WTC11 (cell line): ENCODE results near the gene FOXO1. TPM values are rescaled to one million over a fixed set of nuclear protein-coding genes. Genes with fewer than 3 reads are reported as not detected.

Source experiments
- ATAC-seq: fragments of 200-7000 bp; cut with Tn5 transposase; 2 replicates; pipeline ENCODE4 v1.10.0; 2021; ENCODE audit warnings: mild to moderate bottlenecking, moderate library complexity
- CTCF ChIA-PET: fragments of 300-600 bp; sonication (Branson Sonifier 250); formaldehyde crosslinking; loops from one replicate; lab custom pipeline; 2021; ENCODE audit warnings: antibody characterized with exemption; lab: Charles Lee
- POLR2A ChIA-PET: fragments of 350-600 bp; sonication (Branson Sonifier 250); formaldehyde crosslinking; loops from one replicate; lab custom pipeline; 2021; ENCODE audit warnings: antibody characterized with exemption; lab: Charles Lee
- DNase-seq: peaks from one replicate; pipeline ENCODE4 v3.0.0; 2021; ENCODE audit warnings: low spot score
- H3K27ac Mint-ChIP-seq: 2 replicates; pipeline ENCODE4 v1.8.0; 2021; ENCODE audit warnings: mixed read lengths
- H3K27me3 Mint-ChIP-seq: 2 replicates; pipeline ENCODE4 v1.8.0; 2021; ENCODE audit warnings: low read depth, mild to moderate bottlenecking, moderate library complexity, mixed read lengths
- H3K36me3 Mint-ChIP-seq: 2 replicates; pipeline ENCODE4 v1.8.0; 2021; ENCODE audit warnings: mixed read lengths
- H3K4me1 Mint-ChIP-seq: 2 replicates; pipeline ENCODE4 v1.8.0; 2022; ENCODE audit warnings: mixed read lengths
- H3K4me3 Mint-ChIP-seq: 2 replicates; pipeline ENCODE4 v1.8.0; 2021; ENCODE audit warnings: mild to moderate bottlenecking, moderate library complexity, mixed read lengths
- H3K9me3 Mint-ChIP-seq: 2 replicates; pipeline ENCODE4 v1.8.0; 2021; ENCODE audit warnings: mixed read lengths
- AFF4 ChIP-seq: sonication (generic); formaldehyde crosslinking; IDR thresholded peaks from 2 replicates; pipeline ENCODE4 v1.8.1; 2023; ENCODE audit warnings: mild to moderate bottlenecking, missing genetic modification reagents, borderline replicate concordance
- E2F5 ChIP-seq: sonication (generic); formaldehyde crosslinking; IDR thresholded peaks from 2 replicates; pipeline ENCODE4 v1.8.1; 2022; ENCODE audit warnings: mild to moderate bottlenecking, moderate library complexity, missing genetic modification reagents
- FOXK1 ChIP-seq: sonication (generic); formaldehyde crosslinking; IDR thresholded peaks from 2 replicates; pipeline ENCODE4 v1.8.0; 2022; ENCODE audit warnings: mild to moderate bottlenecking, moderate library complexity, missing genetic modification reagents
- IRF2 ChIP-seq: sonication (generic); formaldehyde crosslinking; IDR thresholded peaks from 2 replicates; pipeline ENCODE4 v1.8.0; 2022; ENCODE audit warnings: low read depth, missing genetic modification reagents, borderline replicate concordance
- OVOL2 ChIP-seq: fragments of 250-450 bp; sonication (Bioruptor Pico); IDR thresholded peaks from 2 replicates; pipeline ENCODE4 v1.9.0; 2021; ENCODE audit warnings: mild to moderate bottlenecking, borderline replicate concordance
- PRRX2 ChIP-seq: fragments of 250-450 bp; sonication (Bioruptor Pico); IDR thresholded peaks from 2 replicates; pipeline ENCODE4 v1.8.0; 2021; ENCODE audit warnings: mild to moderate bottlenecking
- SMAD3 ChIP-seq: sonication (generic); formaldehyde crosslinking; IDR thresholded peaks from 2 replicates; pipeline ENCODE4 v1.8.0; 2022; ENCODE audit warnings: missing genetic modification reagents, mild to moderate bottlenecking, borderline replicate concordance
- SMAD4 ChIP-seq: sonication (generic); formaldehyde crosslinking; IDR thresholded peaks from 2 replicates; pipeline ENCODE4 v1.8.0; 2022; ENCODE audit warnings: mild to moderate bottlenecking, missing genetic modification reagents
- SOX15 ChIP-seq: fragments of 250-450 bp; sonication (Bioruptor Pico); IDR thresholded peaks from 2 replicates; pipeline ENCODE4 v1.9.0; 2021; ENCODE audit warnings: mild to moderate bottlenecking
- ZMAT4 ChIP-seq: fragments of 250-450 bp; sonication (Bioruptor Pico); IDR thresholded peaks from 2 replicates; pipeline ENCODE4 v1.9.0; 2021; ENCODE audit warnings: mild to moderate bottlenecking
- ZNF512 ChIP-seq: sonication (generic); formaldehyde crosslinking; IDR thresholded peaks from 2 replicates; pipeline ENCODE4 v1.8.1; 2022; ENCODE audit warnings: missing genetic modification reagents, borderline replicate concordance
- total RNA-seq: library from RNA; stranded (reverse); gene quantifications from 3 replicates; pipeline ENCODE4 v1.2.3, GENCODE V29; 2021
- TF ChIP-seq, protein P1 (sequence below): fragments of 250-450 bp; sonication (Bioruptor Pico); IDR thresholded peaks from 2 replicates; pipeline ENCODE4 v1.8.0; 2021; ENCODE audit warnings: mild to moderate bottlenecking
- TF ChIP-seq, protein P2 (sequence below): fragments of 250-450 bp; sonication (Bioruptor Pico); IDR thresholded peaks from 2 replicates; pipeline ENCODE4 v1.9.0; 2021; ENCODE audit warnings: mild to moderate bottlenecking, borderline replicate concordance
- TF ChIP-seq, protein P3 (sequence below): sonication (generic); formaldehyde crosslinking; IDR thresholded peaks from 2 replicates; pipeline ENCODE4 v1.8.0; 2023; ENCODE audit warnings: missing genetic modification reagents, mild to moderate bottlenecking, borderline replicate concordance
- TF ChIP-seq, protein P4 (sequence below): fragments of 250-450 bp; sonication (Bioruptor Pico); IDR thresholded peaks from 2 replicates; pipeline ENCODE4 v1.9.0; 2021; ENCODE audit warnings: mild to moderate bottlenecking

The FOXO1 gene
- total RNA-seq, 1 experiment from 2014 or later = 37.9 TPM

DNA sequence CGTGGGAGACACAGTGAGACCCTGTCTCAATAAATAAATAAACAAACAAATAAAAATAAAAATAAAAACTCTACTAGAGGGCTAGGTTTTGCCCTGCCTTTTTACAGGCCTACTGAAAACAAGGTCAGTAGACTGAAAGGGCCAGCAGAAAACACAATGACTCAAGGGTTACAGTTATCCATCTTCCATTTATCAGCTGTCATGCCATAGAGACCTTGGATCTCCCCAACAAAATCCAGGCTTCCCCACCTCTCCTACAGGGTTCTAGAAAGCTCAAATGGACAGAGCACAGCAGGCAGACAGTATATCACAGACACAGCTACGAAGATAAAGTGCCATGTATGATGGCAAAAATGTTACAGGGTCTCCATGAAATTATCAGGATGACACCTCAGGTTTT, 54.4 kb downstream of the FOXO1 start (continued):
- TF ChIP-seq AFF4 (CRISPR knock-in tag) (no peak), SOX15 (CRISPR knock-in tag) (no peak), OVOL2 (CRISPR knock-in tag) (no peak), E2F5 (CRISPR knock-in tag) (no peak)
- TF ChIP-seq, protein P1, sequence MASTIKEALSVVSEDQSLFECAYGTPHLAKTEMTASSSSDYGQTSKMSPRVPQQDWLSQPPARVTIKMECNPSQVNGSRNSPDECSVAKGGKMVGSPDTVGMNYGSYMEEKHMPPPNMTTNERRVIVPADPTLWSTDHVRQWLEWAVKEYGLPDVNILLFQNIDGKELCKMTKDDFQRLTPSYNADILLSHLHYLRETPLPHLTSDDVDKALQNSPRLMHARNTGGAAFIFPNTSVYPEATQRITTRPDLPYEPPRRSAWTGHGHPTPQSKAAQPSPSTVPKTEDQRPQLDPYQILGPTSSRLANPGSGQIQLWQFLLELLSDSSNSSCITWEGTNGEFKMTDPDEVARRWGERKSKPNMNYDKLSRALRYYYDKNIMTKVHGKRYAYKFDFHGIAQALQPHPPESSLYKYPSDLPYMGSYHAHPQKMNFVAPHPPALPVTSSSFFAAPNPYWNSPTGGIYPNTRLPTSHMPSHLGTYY (CRISPR knock-in tag) = no peak

GRCh38 chr13:40611635-40612034, 54.8 kb downstream of the FOXO1 start:
- peak; percentile 48 for ATAC-seq
- POLR2A ChIA-PET = interaction anchor here (0.6 kb wide), 1 partner anchor 84 kb away, joined by 3 read pairs; no protein-coding TSS in a partner anchor
- Mint-ChIP-seq H3K27me3 (no peaks in the 10 kb centered on the region), H3K4me1 (peaks cover 74% of the 10 kb centered on the region), H3K27ac (peak overlapping the region; percentile 55), H3K36me3 (peaks cover 10% of the 10 kb centered on the region), H3K9me3 (peaks cover 7% of the 10 kb centered on the region), H3K4me3 (no peak overlapping the region)
- CTCF ChIA-PET = no interaction called here
- DNase-seq = no peak
- TF ChIP-seq ZMAT4 (no peak), PRRX2 (CRISPR knock-in tag) (no peak), FOXK1 (CRISPR knock-in tag) (no peak), SMAD3 (CRISPR knock-in tag) (no peak), IRF2 (CRISPR knock-in tag) (no peak), ZNF512 (CRISPR knock-in tag) (no peak), SMAD4 (CRISPR knock-in tag) (no peak)
- TF ChIP-seq, protein P2, sequence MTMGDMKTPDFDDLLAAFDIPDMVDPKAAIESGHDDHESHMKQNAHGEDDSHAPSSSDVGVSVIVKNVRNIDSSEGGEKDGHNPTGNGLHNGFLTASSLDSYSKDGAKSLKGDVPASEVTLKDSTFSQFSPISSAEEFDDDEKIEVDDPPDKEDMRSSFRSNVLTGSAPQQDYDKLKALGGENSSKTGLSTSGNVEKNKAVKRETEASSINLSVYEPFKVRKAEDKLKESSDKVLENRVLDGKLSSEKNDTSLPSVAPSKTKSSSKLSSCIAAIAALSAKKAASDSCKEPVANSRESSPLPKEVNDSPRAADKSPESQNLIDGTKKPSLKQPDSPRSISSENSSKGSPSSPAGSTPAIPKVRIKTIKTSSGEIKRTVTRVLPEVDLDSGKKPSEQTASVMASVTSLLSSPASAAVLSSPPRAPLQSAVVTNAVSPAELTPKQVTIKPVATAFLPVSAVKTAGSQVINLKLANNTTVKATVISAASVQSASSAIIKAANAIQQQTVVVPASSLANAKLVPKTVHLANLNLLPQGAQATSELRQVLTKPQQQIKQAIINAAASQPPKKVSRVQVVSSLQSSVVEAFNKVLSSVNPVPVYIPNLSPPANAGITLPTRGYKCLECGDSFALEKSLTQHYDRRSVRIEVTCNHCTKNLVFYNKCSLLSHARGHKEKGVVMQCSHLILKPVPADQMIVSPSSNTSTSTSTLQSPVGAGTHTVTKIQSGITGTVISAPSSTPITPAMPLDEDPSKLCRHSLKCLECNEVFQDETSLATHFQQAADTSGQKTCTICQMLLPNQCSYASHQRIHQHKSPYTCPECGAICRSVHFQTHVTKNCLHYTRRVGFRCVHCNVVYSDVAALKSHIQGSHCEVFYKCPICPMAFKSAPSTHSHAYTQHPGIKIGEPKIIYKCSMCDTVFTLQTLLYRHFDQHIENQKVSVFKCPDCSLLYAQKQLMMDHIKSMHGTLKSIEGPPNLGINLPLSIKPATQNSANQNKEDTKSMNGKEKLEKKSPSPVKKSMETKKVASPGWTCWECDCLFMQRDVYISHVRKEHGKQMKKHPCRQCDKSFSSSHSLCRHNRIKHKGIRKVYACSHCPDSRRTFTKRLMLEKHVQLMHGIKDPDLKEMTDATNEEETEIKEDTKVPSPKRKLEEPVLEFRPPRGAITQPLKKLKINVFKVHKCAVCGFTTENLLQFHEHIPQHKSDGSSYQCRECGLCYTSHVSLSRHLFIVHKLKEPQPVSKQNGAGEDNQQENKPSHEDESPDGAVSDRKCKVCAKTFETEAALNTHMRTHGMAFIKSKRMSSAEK (CRISPR knock-in tag) = no peak
- TF ChIP-seq, protein P3, sequence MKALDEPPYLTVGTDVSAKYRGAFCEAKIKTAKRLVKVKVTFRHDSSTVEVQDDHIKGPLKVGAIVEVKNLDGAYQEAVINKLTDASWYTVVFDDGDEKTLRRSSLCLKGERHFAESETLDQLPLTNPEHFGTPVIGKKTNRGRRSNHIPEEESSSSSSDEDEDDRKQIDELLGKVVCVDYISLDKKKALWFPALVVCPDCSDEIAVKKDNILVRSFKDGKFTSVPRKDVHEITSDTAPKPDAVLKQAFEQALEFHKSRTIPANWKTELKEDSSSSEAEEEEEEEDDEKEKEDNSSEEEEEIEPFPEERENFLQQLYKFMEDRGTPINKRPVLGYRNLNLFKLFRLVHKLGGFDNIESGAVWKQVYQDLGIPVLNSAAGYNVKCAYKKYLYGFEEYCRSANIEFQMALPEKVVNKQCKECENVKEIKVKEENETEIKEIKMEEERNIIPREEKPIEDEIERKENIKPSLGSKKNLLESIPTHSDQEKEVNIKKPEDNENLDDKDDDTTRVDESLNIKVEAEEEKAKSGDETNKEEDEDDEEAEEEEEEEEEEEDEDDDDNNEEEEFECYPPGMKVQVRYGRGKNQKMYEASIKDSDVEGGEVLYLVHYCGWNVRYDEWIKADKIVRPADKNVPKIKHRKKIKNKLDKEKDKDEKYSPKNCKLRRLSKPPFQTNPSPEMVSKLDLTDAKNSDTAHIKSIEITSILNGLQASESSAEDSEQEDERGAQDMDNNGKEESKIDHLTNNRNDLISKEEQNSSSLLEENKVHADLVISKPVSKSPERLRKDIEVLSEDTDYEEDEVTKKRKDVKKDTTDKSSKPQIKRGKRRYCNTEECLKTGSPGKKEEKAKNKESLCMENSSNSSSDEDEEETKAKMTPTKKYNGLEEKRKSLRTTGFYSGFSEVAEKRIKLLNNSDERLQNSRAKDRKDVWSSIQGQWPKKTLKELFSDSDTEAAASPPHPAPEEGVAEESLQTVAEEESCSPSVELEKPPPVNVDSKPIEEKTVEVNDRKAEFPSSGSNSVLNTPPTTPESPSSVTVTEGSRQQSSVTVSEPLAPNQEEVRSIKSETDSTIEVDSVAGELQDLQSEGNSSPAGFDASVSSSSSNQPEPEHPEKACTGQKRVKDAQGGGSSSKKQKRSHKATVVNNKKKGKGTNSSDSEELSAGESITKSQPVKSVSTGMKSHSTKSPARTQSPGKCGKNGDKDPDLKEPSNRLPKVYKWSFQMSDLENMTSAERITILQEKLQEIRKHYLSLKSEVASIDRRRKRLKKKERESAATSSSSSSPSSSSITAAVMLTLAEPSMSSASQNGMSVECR = no peak
- TF ChIP-seq, protein P4, sequence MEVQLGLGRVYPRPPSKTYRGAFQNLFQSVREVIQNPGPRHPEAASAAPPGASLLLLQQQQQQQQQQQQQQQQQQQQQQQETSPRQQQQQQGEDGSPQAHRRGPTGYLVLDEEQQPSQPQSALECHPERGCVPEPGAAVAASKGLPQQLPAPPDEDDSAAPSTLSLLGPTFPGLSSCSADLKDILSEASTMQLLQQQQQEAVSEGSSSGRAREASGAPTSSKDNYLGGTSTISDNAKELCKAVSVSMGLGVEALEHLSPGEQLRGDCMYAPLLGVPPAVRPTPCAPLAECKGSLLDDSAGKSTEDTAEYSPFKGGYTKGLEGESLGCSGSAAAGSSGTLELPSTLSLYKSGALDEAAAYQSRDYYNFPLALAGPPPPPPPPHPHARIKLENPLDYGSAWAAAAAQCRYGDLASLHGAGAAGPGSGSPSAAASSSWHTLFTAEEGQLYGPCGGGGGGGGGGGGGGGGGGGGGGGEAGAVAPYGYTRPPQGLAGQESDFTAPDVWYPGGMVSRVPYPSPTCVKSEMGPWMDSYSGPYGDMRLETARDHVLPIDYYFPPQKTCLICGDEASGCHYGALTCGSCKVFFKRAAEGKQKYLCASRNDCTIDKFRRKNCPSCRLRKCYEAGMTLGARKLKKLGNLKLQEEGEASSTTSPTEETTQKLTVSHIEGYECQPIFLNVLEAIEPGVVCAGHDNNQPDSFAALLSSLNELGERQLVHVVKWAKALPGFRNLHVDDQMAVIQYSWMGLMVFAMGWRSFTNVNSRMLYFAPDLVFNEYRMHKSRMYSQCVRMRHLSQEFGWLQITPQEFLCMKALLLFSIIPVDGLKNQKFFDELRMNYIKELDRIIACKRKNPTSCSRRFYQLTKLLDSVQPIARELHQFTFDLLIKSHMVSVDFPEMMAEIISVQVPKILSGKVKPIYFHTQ = no peak
